Measurements from ENCODE around the gene MACROD2. TPM values are rescaled to one million over a fixed set of nuclear protein-coding genes. Genes with fewer than 3 reads are reported as not detected.

Gene MACROD2
- total and polyA plus RNA-seq, 2 experiments from 2014 or later = 2.8 to 4.3 TPM

GRCh38 chr20:14707026-14707680 lies 711.8 kb downstream of the MACROD2 start:
- Mint-ChIP-seq H3K9me3 (no peaks in the 10 kb centered on the region), H3K36me3 (ENCODE audit: low read depth) (no peaks in the 10 kb centered on the region), H3K4me1 (peaks cover 20% of the 10 kb centered on the region), H3K4me3 (no peak overlapping the region), H3K27ac (no peak overlapping the region), H3K27me3 (ENCODE audit: insufficient read depth, low read depth, poor library complexity) (peaks cover 2% of the 10 kb centered on the region)
- TF ChIP-seq STAT1 (IDR thresholded peaks at IDR 0.05; ENCODE audit: unreplicated experiment) = no peak
- no peak for TF ChIP-seq JUNB (IDR thresholded peaks at IDR 0.05; ENCODE audit: unreplicated experiment)
- TF ChIP-seq CREB1 (CRISPR knock-in tag; IDR thresholded peaks at IDR 0.05; ENCODE audit: low read depth) = no peak
- no peak for TF ChIP-seq ZNF114 (CRISPR knock-in tag; IDR thresholded peaks at IDR 0.05)
- Histone ChIP-seq H3K36me3 (ENCODE audit: insufficient read depth) (no peaks in the 10 kb centered on the region), H3K4me1 (ENCODE audit: insufficient read depth) (peaks cover 23% of the 10 kb centered on the region), H3K9me2 (ENCODE audit: insufficient read depth) (no peaks in the 10 kb centered on the region), H3K79me2 (replicated peaks; ENCODE audit: insufficient read depth) (no peaks in the 10 kb centered on the region), H3K27ac (ENCODE audit: low read depth) (no peak overlapping the region), H3K4me3 (no peak overlapping the region), H3K27me3 (ENCODE audit: insufficient read depth) (no peaks in the 10 kb centered on the region), H2AFZ (no peak overlapping the region; the same call in 1 of the 2 replicates), H3F3A (replicated peaks; ENCODE audit: low read depth) (no peaks in the 10 kb centered on the region), H3K4me2 (no peak overlapping the region), H4K20me1 (replicated peaks; ENCODE audit: insufficient read depth) (no peaks in the 10 kb centered on the region)
- ATAC-seq (no peak), DNase-seq (ENCODE audit: low spot score) (no peak)

GRCh38 chr20:14707865-14708596 lies 712.7 kb downstream of the MACROD2 start:
- H3K27me3 ChIP-seq (ENCODE audit: insufficient read depth) = no peaks in the 10 kb centered on the region
- H3K4me3 Mint-ChIP-seq = no peak overlapping the region
- no peak overlapping the region for H3K27ac Mint-ChIP-seq
- no peaks in the 10 kb centered on the region for H3K36me3 Mint-ChIP-seq (ENCODE audit: low read depth)
- DNase-seq (ENCODE audit: low spot score) (no peak), ATAC-seq (no peak)
- H3F3A ChIP-seq (replicated peaks; ENCODE audit: low read depth) = no peaks in the 10 kb centered on the region
- no peak overlapping the region for H3K4me2 ChIP-seq
- H3K9me2 ChIP-seq (ENCODE audit: insufficient read depth) = no peaks in the 10 kb centered on the region
- H3K79me2 ChIP-seq (replicated peaks; ENCODE audit: insufficient read depth) = no peaks in the 10 kb centered on the region
- H3K4me1 ChIP-seq (ENCODE audit: insufficient read depth) = peaks cover 32% of the 10 kb centered on the region
- peaks cover 29% of the 10 kb centered on the region for H3K4me1 Mint-ChIP-seq
- H3K36me3 ChIP-seq (ENCODE audit: insufficient read depth) = no peaks in the 10 kb centered on the region
- no peak overlapping the region for H3K27ac ChIP-seq (ENCODE audit: low read depth)
- no peaks in the 10 kb centered on the region for H4K20me1 ChIP-seq (replicated peaks; ENCODE audit: insufficient read depth)
- H3K27me3 Mint-ChIP-seq (ENCODE audit: insufficient read depth, low read depth, poor library complexity) = peaks cover 2% of the 10 kb centered on the region
- H3K9me3 Mint-ChIP-seq = no peaks in the 10 kb centered on the region
- H3K4me3 ChIP-seq = no peak overlapping the region
- H2AFZ ChIP-seq = no peak overlapping the region
- TF ChIP-seq REST (IDR thresholded peaks at IDR 0.05; ENCODE audit: unreplicated experiment) (no peak), POLR2AphosphoS5 (IDR thresholded peaks at IDR 0.05; ENCODE audit: low read depth) (no peak), JUNB (IDR thresholded peaks at IDR 0.05; ENCODE audit: unreplicated experiment) (no peak), ZNF462 (CRISPR knock-in tag; IDR thresholded peaks at IDR 0.05) (no peak), NANOG (IDR thresholded peaks at IDR 0.05; ENCODE audit: borderline replicate concordance) (no peak), ZNF331 (CRISPR knock-in tag; IDR thresholded peaks at IDR 0.05; ENCODE audit: low read depth) (no peak), EZH2phosphoT487 (IDR thresholded peaks at IDR 0.05; ENCODE audit: unreplicated experiment) (no peak), EZH2 (IDR thresholded peaks at IDR 0.05; ENCODE audit: low read depth, unreplicated experiment) (no peak)

Measured in GM23338 (cell line).